Pancreas (tissue), 10 donors: Measurements from ENCODE around the gene HTR4. TPM values are rescaled to one million over a fixed set of nuclear protein-coding genes. Genes with fewer than 3 reads are reported as not detected.

Experiments used
- ATAC-seq, 4 donors: fragments of 200-7000 bp; cut with Tn5 transposase; one replicate each; pipeline versions ENCODE4 v1.8.0 to v1.9.1; 2020; ENCODE audit warnings: mild to moderate bottlenecking in 4 of 4, moderate library complexity in 4 of 4
- DNase-seq, 6 donors: peaks; one replicate each; pipeline ENCODE4 v3.0.0-alpha.2; 2020
- FAIRE-seq: peaks from 2 replicates; lab custom pipeline; 2012; peaks lifted over from hg19 to GRCh38; lab: Jason Lieb, UNC
- H3K27ac ChIP-seq, 4 donors: fragments of 200-600 bp; sonication (generic); 1 replicate in 3 of 4; 2 replicates in 1 of 4; pipeline versions ENCODE4 v1.5.0 to v1.8.0; 2020
- H3K27me3 ChIP-seq, 4 donors: fragments of 200-600 bp; one replicate each; pipeline ENCODE4 v1.8.0; 2021
- H3K36me3 ChIP-seq, 3 donors: fragments of 200-600 bp; sonication (generic) in 1 of 3; one replicate each; pipeline versions ENCODE4 v1.5.0 to v1.8.0; 2020 to 2021
- H3K4me1 ChIP-seq, 3 donors: fragments of 200-600 bp; one replicate each; pipeline ENCODE4 v1.8.0; 2021
- H3K4me3 ChIP-seq, 4 donors: fragments of 200-600 bp; sonication (generic) in 2 of 4; one replicate each; pipeline versions ENCODE4 v1.5.0 to v1.8.0; 2020 to 2021
- H3K9me3 ChIP-seq, 4 donors: fragments of 200-600 bp; one replicate each; pipeline ENCODE4 v1.8.0; 2021
- CTCF ChIP-seq, 4 donors: fragments of 200-600 bp; sonication (generic) in 3 of 4; IDR thresholded peaks; one replicate each; pipeline versions ENCODE4 v1.5.0 to v1.8.0; 2021; ENCODE audit warnings: antibody characterized with exemption in 4 of 4
- WGBS, 2 donors: extraction: QIAGEN DNeasy Blood & Tissue Kit; methylation state at CpG; one replicate each; pipeline ENCODE4 v1.1.7; 2013; 5-methylcytosine and 5-hydroxymethylcytosine counted together
- intact Hi-C, 3 donors: fragments of 100-400 bp; cut with DNase I; formaldehyde crosslinking; loops; one replicate each; pipeline versions ENCODE4 v1.11.1 to v1.14.2; 2022
- polyA plus RNA-seq, 2 donors: library from polyadenylated mRNA; stranded (reverse); fragments of 200-250 nt; gene quantifications; one replicate each; pipeline ENCODE4 v1.2.3, GENCODE V29; 2013
- total RNA-seq, 6 donors: library from RNA; stranded (reverse); fragmentation: NEBNext Ultra II Directional in 4 of 6; extraction: Animal tissue kit (Norgen Biotek cat#: 25700) in 4 of 6; gene quantifications; one replicate each; pipeline versions ENCODE4 v1.2.1 to v1.2.4, GENCODE V29; 2021 to 2023
- donor health status: healthy with polysubstance abuse.
- donor health status: DM: no; HTN: no; CAD: no; lungs with moderate emphysema.
- donor health status: DM: no; HTN: no; CAD: no.
- donor health status: control.
- donor health status: control.
- donor health status: Bipolar disorder and iron deficiency.
- donor health status: DM: yes; HTN: yes; CAD: no.
- donor health status: DM: no; HTN: no; CAD: no.
- donor health status: DM: no; HTN: no; CAD: no.
- donor health status: DM: yes; HTN: yes; CAD: no.

The HTR4 gene
- total and polyA plus RNA-seq, 8 donors = not detected

GRCh38 chr5:148556835-148557234 is 97.5 kb downstream of the HTR4 start:
- WGBS, 2 donors = 86 to 95% methylated on average over 2 of the region's 2 CpGs
- no peaks in the 10 kb centered on the region for H3K9me3 ChIP-seq
- no peak overlapping the region for H3K27ac ChIP-seq
- peaks cover 8 to 29% (median 20%) of the 10 kb centered on the region in 3 donors for H3K4me1 ChIP-seq
- ATAC-seq (no peak), FAIRE-seq (no peak), DNase-seq (no peak)
- no peak overlapping the region for H3K4me3 ChIP-seq
- intact Hi-C loops = no loop called here
- no peaks in the 10 kb centered on the region for H3K27me3 ChIP-seq
- no peak for TF ChIP-seq CTCF (IDR thresholded peaks at IDR 0.05)
- H3K36me3 ChIP-seq = no peaks in the 10 kb centered on the region

- H3K27ac ChIP-seq = no peak overlapping the region
- no peaks in the 10 kb centered on the region for H3K36me3 ChIP-seq
- FAIRE-seq (no peak), DNase-seq (no peak), ATAC-seq (no peak)
- no peaks in the 10 kb centered on the region for H3K9me3 ChIP-seq
- H3K27me3 ChIP-seq = no peaks in the 10 kb centered on the region
- 89 to 93% methylated on average over 2 of the region's 2 CpGs for WGBS, 2 donors
- TF ChIP-seq CTCF (IDR thresholded peaks at IDR 0.05) = no peak
- intact Hi-C loops = no loop called here
- H3K4me3 ChIP-seq = no peak overlapping the region
- H3K4me1 ChIP-seq = peaks cover 0 to 15% (median 7%) of the 10 kb centered on the region in 3 donors
Observed at GRCh38 chr5:148554621-148555020, 99.7 kb downstream of the HTR4 start.

- no peak for TF ChIP-seq CTCF (IDR thresholded peaks at IDR 0.05)
- H3K27me3 ChIP-seq = no peaks in the 10 kb centered on the region
- H3K4me3 ChIP-seq = no peak overlapping the region
- no peak overlapping the region for H3K27ac ChIP-seq
- no peaks in the 10 kb centered on the region for H3K4me1 ChIP-seq
- no peaks in the 10 kb centered on the region for H3K9me3 ChIP-seq
- FAIRE-seq (no peak), DNase-seq (no peak), ATAC-seq (no peak)
- intact Hi-C loops = no loop called here
- no peaks in the 10 kb centered on the region for H3K36me3 ChIP-seq
- 87 to 94% methylated on average over 2 of the region's 2 CpGs for WGBS, 2 donors
Observed at GRCh38 chr5:148543727-148544126, 110.6 kb downstream of the HTR4 start.

DNA sequence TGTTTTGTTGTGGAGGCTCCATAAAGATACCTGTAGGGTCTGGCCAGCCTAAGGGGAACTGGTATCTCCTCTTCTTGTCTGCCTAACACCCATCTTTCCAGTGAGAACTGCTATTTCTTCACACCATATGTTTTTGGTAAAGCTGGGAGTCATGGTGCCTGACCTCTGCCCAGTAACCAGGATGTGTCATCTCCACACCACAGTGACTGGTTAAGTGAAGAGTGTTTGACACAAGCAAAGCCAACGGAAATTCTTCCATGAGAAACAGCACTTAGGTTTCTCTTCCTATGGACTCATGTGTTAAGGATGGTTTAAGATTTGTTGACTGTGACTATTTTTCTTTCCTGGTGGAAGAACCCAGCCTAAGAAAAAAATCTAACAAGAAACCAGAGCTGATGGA is 111.5 kb downstream of the HTR4 start:
- intact Hi-C loops = no loop called here
- Histone ChIP-seq H3K36me3 (no peaks in the 10 kb centered on the region), H3K4me1 (no peaks in the 10 kb centered on the region), H3K27me3 (no peaks in the 10 kb centered on the region), H3K27ac (no peak overlapping the region), H3K9me3 (no peaks in the 10 kb centered on the region), H3K4me3 (no peak overlapping the region)
- WGBS, 2 donors = 90% methylated on average over 1 of the region's 1 CpG
- no peak for FAIRE-seq
- no peak for DNase-seq
- ATAC-seq = no peak
- TF ChIP-seq CTCF (IDR thresholded peaks at IDR 0.05) = no peak

DNA sequence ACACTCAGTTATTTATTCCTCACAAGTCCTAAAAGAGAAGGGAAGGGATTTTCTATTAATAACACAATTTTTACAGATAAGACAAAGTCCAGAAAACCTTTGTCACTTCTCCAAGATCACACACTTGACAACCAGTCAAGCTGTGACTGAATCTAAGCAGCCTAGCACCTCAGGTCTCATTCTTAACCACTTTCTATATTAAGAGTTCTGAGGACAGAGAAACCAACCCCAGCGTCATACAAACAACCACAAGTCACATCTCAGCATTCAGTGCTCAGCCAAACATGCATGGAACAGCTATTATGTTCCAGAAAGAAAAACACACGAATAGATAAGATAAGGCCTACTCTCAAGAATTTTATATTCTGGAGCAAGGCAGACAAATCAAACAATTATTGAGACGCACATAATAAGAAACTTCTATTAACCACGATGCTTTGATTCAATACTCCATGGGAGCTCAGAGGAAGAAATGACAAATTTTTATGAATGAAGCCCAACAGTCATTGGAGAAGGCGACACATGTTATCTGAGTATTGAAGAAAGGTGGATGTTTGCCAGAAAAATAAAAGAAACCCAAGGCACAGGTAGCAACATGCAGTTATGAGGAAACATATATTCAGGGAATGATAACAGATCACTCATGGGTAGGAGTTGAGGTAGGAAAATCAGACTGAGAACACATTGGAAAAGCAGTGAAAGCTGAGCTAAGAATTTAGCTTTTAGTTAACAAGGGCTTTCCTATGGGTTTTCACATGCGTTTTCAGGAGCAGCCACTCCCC is 113.1 kb downstream of the HTR4 start:
- no peak for TF ChIP-seq CTCF (IDR thresholded peaks at IDR 0.05)
- Histone ChIP-seq H3K4me3 (no peak overlapping the region), H3K27ac (no peak overlapping the region), H3K9me3 (no peaks in the 10 kb centered on the region), H3K27me3 (no peaks in the 10 kb centered on the region), H3K4me1 (no peaks in the 10 kb centered on the region), H3K36me3 (no peaks in the 10 kb centered on the region)
- intact Hi-C loops = no loop called here
- DNase-seq = no peak
- 46 to 54% methylated on average over 6 of the region's 6 CpGs for WGBS, 2 donors
- no peak for ATAC-seq
- FAIRE-seq = no peak
